K562 (cell line): Measurements from ENCODE around the gene TTC31. TPM values are rescaled to one million over a fixed set of nuclear protein-coding genes. Genes with fewer than 3 reads are reported as not detected.
A peak's percentile ranks its signal among the peaks of the same experiment; 100 is the strongest.

ENCODE experiments used
- BRCA1 ChIP-seq, 2 experiments: fragments of 450-650 bp in 1 of 2; sonication (generic) in 1 of 2; formaldehyde crosslinking in 1 of 2; IDR thresholded peaks; 2 replicates each; pipeline versions ENCODE4 v1.5.0 to v1.6.1; 2017 to 2020; ENCODE audit warnings: mild to moderate bottlenecking in 1 of 2, missing genetic modification reagents in 1 of 2
- EHMT2 ChIP-seq: fragments of 450-650 bp; IDR thresholded peaks from 2 replicates; pipeline ENCODE4 v1.6.1; 2018; ENCODE audit warnings: antibody characterized with exemption
- ETV1 ChIP-seq: fragments of 450-650 bp; conservative IDR thresholded peaks from 2 replicates; pipeline ENCODE4 v1.6.1; 2016; ENCODE audit warnings: missing genetic modification characterization, control low read depth, low read depth, missing compliant biosample characterization
- HCFC1 ChIP-seq: IDR thresholded peaks from 2 replicates; pipeline ENCODE4 v1.6.1; 2012; ENCODE audit warnings: low read depth, low read length, improper control_type of control experiment
- HIVEP1 ChIP-seq: fragments of 250-450 bp; sonication (Bioruptor Pico); IDR thresholded peaks from 2 replicates; pipeline ENCODE4 v1.4.0; 2020; ENCODE audit warnings: mild to moderate bottlenecking
- MBD2 ChIP-seq: sonication (generic); IDR thresholded peaks from 2 replicates; pipeline ENCODE4 v1.6.1; 2016; ENCODE audit warnings: low read depth, borderline replicate concordance
- NR2F6 ChIP-seq: fragments of 450-650 bp; formaldehyde crosslinking; IDR thresholded peaks from 2 replicates; pipeline ENCODE4 v1.4.0; 2020; ENCODE audit warnings: mild to moderate bottlenecking
- RBFOX2 ChIP-seq: fragments of 200-400 bp; formaldehyde crosslinking; IDR thresholded peaks from 2 replicates; pipeline ENCODE4 v1.6.1; 2017; ENCODE audit warnings: low read depth, mild to moderate bottlenecking, low read length, moderate library complexity
- RBM14 ChIP-seq: fragments of 200-400 bp; formaldehyde crosslinking; IDR thresholded peaks from 2 replicates; pipeline ENCODE4 v1.6.1; 2018; ENCODE audit warnings: low read depth, mild to moderate bottlenecking, low read length, moderate library complexity, borderline replicate concordance; ENCODE audit not compliant: insufficient read depth
- RBM39 ChIP-seq: fragments of 200-400 bp; formaldehyde crosslinking; optimal IDR thresholded peaks from 2 replicates; pipeline ENCODE3; 2018; ENCODE audit warnings: low read depth, low read length
- TAF1 ChIP-seq: IDR thresholded peaks from 2 replicates; pipeline ENCODE4 v1.6.1; 2011; ENCODE audit warnings: mild to moderate bottlenecking, low read length, moderate library complexity; ENCODE audit not compliant: insufficient read depth, control insufficient read depth, severe bottlenecking; ENCODE audit errors: extremely low read depth
- YY1 ChIP-seq, 3 experiments: IDR thresholded peaks; 2 replicates each; pipeline ENCODE4 v1.6.1; 2011; ENCODE audit warnings: low read length in 2 of 3, mild to moderate bottlenecking in 2 of 3, moderate library complexity in 2 of 3, borderline replicate concordance in 1 of 3, control low read depth in 1 of 3, low read depth in 1 of 3; ENCODE audit not compliant: insufficient read depth in 3 of 3, insufficient replicate concordance in 2 of 3, control insufficient read depth in 1 of 3, insufficient read length in 1 of 3; ENCODE audit errors: extremely low read depth in 1 of 3
- ZNF239 ChIP-seq: fragments of 250-450 bp; sonication (Bioruptor Pico); IDR thresholded peaks from 2 replicates; pipeline ENCODE4 v1.4.0; 2020; ENCODE audit warnings: mild to moderate bottlenecking
- ZNF263 ChIP-seq: sonication (generic); formaldehyde crosslinking; IDR thresholded peaks from 2 replicates; pipeline ENCODE4 v1.8.0; 2022; ENCODE audit warnings: mild to moderate bottlenecking, missing genetic modification reagents, borderline replicate concordance
- ZNF274 ChIP-seq: IDR thresholded peaks from 2 replicates; pipeline ENCODE4 v1.6.1; 2011; ENCODE audit warnings: low read depth, mild to moderate bottlenecking, low read length, moderate library complexity, borderline replicate concordance
- polyA plus RNA-seq, 8 experiments: library from polyadenylated mRNA; depleted of rRNA in 4 of 8; stranded (reverse) in 5 of 8; unstranded in 3 of 8; fragments of >200 nt; fragmentation: Nextera tagmentation in 2 of 8; fragmentation: Illumina TruSeq in 1 of 8; extraction: Ambion mirVana in 2 of 8; extraction: Trizol in 1 of 8; gene quantifications; 2 replicates each; pipeline versions ENCODE4 v1.2.1 to v1.2.3, GENCODE V29; 2011 to 2014; ENCODE audit warnings: inconsistent platforms in 1 of 8, missing spikeins in 1 of 8
- total RNA-seq, 7 experiments: library from RNA; depleted of rRNA in 6 of 7; stranded (reverse); fragments of >200 nt in 6 of 7; fragmentation: Illumina TruSeq in 2 of 7; extraction: Trizol in 2 of 7; gene quantifications; 2 replicates each; pipeline versions ENCODE4 v1.2.1 to v1.2.3, GENCODE V29; 2011 to 2021; ENCODE audit warnings: low replicate concordance in 1 of 7
- TF ChIP-seq, protein P1 (sequence below): fragments of 450-650 bp; formaldehyde crosslinking; IDR thresholded peaks from 2 replicates; pipeline ENCODE4 v1.4.0; 2020; ENCODE audit warnings: mild to moderate bottlenecking, moderate library complexity
- TF ChIP-seq, protein P2 (sequence below): sonication (generic); formaldehyde crosslinking; IDR thresholded peaks from 2 replicates; pipeline ENCODE4 v1.9.0; 2022; ENCODE audit warnings: mild to moderate bottlenecking, missing genetic modification reagents
- TF ChIP-seq, protein P3 (sequence below): fragments of 250-450 bp; sonication (Bioruptor Pico); IDR thresholded peaks from 2 replicates; pipeline ENCODE4 v1.4.0; 2020

Gene TTC31
- total and polyA plus RNA-seq, 9 of the 15 experiments (the other 6 are each of a cell fraction or from before 2014, with no cell fraction given) = 4.7 to 30.5 (median 15.9) TPM

DNA sequence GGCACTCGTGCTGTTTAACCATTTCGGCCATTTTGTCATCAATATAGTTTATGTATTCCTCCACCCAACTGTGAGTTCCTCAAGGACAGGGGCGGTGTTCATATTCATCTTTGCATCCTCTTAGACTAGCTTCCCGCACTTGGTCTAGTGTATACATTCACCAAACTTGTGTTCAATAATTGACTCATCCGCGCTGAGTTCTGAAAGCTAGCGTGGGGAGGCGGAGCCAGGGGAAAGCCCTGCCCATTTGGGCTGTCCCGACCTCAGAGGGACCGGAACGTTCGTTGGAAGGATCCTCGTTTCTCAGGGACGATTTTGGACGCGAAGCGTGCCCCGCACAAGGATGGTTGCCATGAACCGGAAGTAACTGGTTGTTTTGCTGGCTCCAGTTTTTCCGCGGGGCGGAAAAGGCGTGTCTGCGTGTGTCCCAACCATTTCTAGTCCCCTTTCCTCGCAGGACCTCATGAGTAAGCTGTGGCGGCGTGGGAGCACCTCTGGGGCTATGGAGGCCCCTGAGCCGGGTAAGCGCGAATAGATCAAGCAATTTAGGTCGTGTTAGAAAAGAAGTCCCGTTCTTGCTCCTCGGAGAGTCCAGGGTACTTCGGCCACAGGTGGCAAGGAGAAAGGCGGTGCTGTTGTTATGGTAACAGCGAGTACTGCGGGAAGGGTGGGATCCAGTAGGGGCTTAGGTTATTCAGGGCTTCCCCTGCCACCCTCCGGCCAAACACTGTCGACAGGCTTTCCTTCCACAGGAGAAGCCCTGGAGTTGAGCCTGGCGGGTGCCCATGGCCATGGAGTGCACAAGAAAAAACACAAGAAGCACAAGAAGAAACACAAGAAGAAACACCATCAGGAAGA lies 28.0 kb upstream of the TTC31 start, which contains the start of gene INO80B (continued):
- TF ChIP-seq ZNF274 = no peak
- TF ChIP-seq HCFC1 = peak; percentile 99
- no peak for TF ChIP-seq BRCA1 (IDR thresholded peaks at IDR 0.05)
- no peak for TF ChIP-seq BRCA1 (CRISPR knock-in tag; IDR thresholded peaks at IDR 0.05)
- TF ChIP-seq NR2F6 = no peak
- TF ChIP-seq RBM14 = no peak
- peak; percentile 61; the same call in 1 of the 2 replicates for TF ChIP-seq HIVEP1 (CRISPR knock-in tag)
- TF ChIP-seq, protein P1, sequence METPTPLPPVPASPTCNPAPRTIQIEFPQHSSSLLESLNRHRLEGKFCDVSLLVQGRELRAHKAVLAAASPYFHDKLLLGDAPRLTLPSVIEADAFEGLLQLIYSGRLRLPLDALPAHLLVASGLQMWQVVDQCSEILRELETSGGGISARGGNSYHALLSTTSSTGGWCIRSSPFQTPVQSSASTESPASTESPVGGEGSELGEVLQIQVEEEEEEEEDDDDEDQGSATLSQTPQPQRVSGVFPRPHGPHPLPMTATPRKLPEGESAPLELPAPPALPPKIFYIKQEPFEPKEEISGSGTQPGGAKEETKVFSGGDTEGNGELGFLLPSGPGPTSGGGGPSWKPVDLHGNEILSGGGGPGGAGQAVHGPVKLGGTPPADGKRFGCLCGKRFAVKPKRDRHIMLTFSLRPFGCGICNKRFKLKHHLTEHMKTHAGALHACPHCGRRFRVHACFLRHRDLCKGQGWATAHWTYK (CRISPR knock-in tag) = 0 out of 2 replicates have a peak, but pooled peaks have one; percentile 53
- TF ChIP-seq RBFOX2 = peak; percentile 64
- peak; percentile 96 to 100 (median 99) for TF ChIP-seq YY1 (IDR thresholded peaks at IDR 0.05; ENCODE audit: borderline replicate concordance in 1 of 3, control insufficient read depth in 1 of 3, extremely low read depth in 1 of 3, insufficient read depth in 3 of 3, insufficient read length in 1 of 3, insufficient replicate concordance in 2 of 3, low read depth in 1 of 3, low read length in 2 of 3)
- TF ChIP-seq, protein P2, sequence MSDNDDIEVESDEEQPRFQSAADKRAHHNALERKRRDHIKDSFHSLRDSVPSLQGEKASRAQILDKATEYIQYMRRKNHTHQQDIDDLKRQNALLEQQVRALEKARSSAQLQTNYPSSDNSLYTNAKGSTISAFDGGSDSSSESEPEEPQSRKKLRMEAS (CRISPR knock-in tag) = peak; percentile 77
- no peak for TF ChIP-seq EHMT2
- peak; percentile 85 for TF ChIP-seq ETV1 (tag)
- TF ChIP-seq TAF1 = peak; percentile 61
- TF ChIP-seq, protein P3, sequence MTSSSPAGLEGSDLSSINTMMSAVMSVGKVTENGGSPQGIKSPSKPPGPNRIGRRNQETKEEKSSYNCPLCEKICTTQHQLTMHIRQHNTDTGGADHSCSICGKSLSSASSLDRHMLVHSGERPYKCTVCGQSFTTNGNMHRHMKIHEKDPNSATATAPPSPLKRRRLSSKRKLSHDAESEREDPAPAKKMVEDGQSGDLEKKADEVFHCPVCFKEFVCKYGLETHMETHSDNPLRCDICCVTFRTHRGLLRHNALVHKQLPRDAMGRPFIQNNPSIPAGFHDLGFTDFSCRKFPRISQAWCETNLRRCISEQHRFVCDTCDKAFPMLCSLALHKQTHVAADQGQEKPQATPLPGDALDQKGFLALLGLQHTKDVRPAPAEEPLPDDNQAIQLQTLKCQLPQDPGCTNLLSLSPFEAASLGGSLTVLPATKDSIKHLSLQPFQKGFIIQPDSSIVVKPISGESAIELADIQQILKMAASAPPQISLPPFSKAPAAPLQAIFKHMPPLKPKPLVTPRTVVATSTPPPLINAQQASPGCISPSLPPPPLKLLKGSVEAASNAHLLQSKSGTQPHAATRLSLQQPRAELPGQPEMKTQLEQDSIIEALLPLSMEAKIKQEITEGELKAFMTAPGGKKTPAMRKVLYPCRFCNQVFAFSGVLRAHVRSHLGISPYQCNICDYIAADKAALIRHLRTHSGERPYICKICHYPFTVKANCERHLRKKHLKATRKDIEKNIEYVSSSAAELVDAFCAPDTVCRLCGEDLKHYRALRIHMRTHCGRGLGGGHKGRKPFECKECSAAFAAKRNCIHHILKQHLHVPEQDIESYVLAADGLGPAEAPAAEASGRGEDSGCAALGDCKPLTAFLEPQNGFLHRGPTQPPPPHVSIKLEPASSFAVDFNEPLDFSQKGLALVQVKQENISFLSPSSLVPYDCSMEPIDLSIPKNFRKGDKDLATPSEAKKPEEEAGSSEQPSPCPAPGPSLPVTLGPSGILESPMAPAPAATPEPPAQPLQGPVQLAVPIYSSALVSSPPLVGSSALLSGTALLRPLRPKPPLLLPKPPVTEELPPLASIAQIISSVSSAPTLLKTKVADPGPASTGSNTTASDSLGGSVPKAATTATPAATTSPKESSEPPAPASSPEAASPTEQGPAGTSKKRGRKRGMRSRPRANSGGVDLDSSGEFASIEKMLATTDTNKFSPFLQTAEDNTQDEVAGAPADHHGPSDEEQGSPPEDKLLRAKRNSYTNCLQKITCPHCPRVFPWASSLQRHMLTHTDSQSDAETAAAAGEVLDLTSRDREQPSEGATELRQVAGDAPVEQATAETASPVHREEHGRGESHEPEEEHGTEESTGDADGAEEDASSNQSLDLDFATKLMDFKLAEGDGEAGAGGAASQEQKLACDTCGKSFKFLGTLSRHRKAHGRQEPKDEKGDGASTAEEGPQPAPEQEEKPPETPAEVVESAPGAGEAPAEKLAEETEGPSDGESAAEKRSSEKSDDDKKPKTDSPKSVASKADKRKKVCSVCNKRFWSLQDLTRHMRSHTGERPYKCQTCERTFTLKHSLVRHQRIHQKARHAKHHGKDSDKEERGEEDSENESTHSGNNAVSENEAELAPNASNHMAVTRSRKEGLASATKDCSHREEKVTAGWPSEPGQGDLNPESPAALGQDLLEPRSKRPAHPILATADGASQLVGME = 0 out of 2 replicates have a peak, but pooled peaks have one; percentile 26
- 0 out of 2 replicates have a peak, but pooled peaks have one; percentile 53 for TF ChIP-seq ZNF263 (CRISPR knock-in tag)
- peak; percentile 86 for TF ChIP-seq RBM39
- 0 out of 2 replicates have a peak, but pooled peaks have one; percentile 39 for TF ChIP-seq ZNF239 (CRISPR knock-in tag)
- peak; percentile 99 for TF ChIP-seq MBD2
